AG04449 (cell line): Measurements from ENCODE around the gene KRTAP5-2.
"Not testable (repeated sequence)": the region's sequence is repeated elsewhere in the genome, so short reads cannot be mapped to it uniquely, and the experiment has no call there.

Experiments
- CTCF ChIA-PET: fragments of 350-600 bp; formaldehyde crosslinking; extraction: SDS; loops from one replicate; lab custom pipeline; 2021; ENCODE audit warnings: antibody characterized with exemption; lab: Yijun Ruan, JAX
- POLR2A ChIA-PET: fragments of 400-600, 350-600 bp; formaldehyde crosslinking; extraction: SDS; loops from one replicate; lab custom pipeline; 2020; ENCODE audit warnings: antibody characterized with exemption, inconsistent platforms; lab: Yijun Ruan, JAX
- DNase-seq: peaks from one replicate; pipeline ENCODE4 v3.0.0-alpha.2; 2010; ENCODE audit warnings: low read depth, low spot score
- H3K4me3 ChIP-seq: 2 replicates; pipeline ENCODE4 v1.5.1; 2011; ENCODE audit warnings: low read depth, mild to moderate bottlenecking, control low read depth, low read length
- CTCF ChIP-seq: IDR thresholded peaks from one replicate; pipeline ENCODE4 v1.5.1; 2011; ENCODE audit warnings: mild to moderate bottlenecking, moderate library complexity, low read length, control low read depth, inconsistent platforms; ENCODE audit not compliant: insufficient read depth; ENCODE audit errors: missing control alignments

Gene KRTAP5-2

GRCh38 chr11:1581976-1582375 lies 16.1 kb downstream of the KRTAP5-2 start:
- H3K4me3 ChIP-seq = no peak overlapping the region
- CTCF ChIA-PET = interaction anchor here (1.2 to 5.7 kb wide), 2 partner anchors 13 to 36 kb away, joined by 7 to 37 read pairs; no protein-coding TSS in a partner anchor
- no peak for TF ChIP-seq CTCF
- POLR2A ChIA-PET = no interaction called here
- no peak for DNase-seq

GRCh38 chr11:1576825-1577224 lies 21.3 kb downstream of the KRTAP5-2 start:
- DNase-seq = no peak
- ChIA-PET CTCF (interaction anchor here (0.9 to 7.2 kb wide), 7 partner anchors 9 to 374 kb away, joined by 3 to 266 read pairs (median 4); no protein-coding TSS in a partner anchor), POLR2A (no interaction called here)
- TF ChIP-seq CTCF = no peak
- no peak overlapping the region for H3K4me3 ChIP-seq

GRCh38 chr11:1575756-1576155 lies 22.3 kb downstream of the KRTAP5-2 start:
- POLR2A ChIA-PET, DNase-seq, H3K4me3 ChIP-seq: not testable (repeated sequence)
- CTCF ChIA-PET = interaction anchor here (1.2 to 7.2 kb wide), 8 partner anchors 11 to 372 kb away, joined by 3 to 266 read pairs (median 26); no protein-coding TSS in a partner anchor

GRCh38 chr11:1574933-1575242 lies 23.2 kb downstream of the KRTAP5-2 start:
- POLR2A ChIA-PET = interaction anchor here (0.8 to 0.9 kb wide), 2 partner anchors 28 to 265 kb away, joined by 3 read pairs; partner anchors contain the start of gene TOLLIP
- CTCF ChIA-PET = interaction anchor here (0.6 to 7.2 kb wide), 37 partner anchors 8 to 728 kb away, joined by 3 to 266 read pairs (median 5); partner anchors contain the start of genes KRTAP5-3 and KRTAP5-5
- no peak for TF ChIP-seq CTCF
- DNase-seq = no peak
- no peak overlapping the region for H3K4me3 ChIP-seq

GRCh38 chr11:1574238-1574932 lies 23.7 kb downstream of the KRTAP5-2 start:
- CTCF ChIA-PET = interaction anchor here (0.6 to 7.2 kb wide), 41 partner anchors 9 to 727 kb away, joined by 3 to 266 read pairs (median 4); partner anchors contain the start of genes KRTAP5-3 and KRTAP5-5
- peak; percentile 79 for TF ChIP-seq CTCF
- POLR2A ChIA-PET = interaction anchor here (0.6 to 0.9 kb wide), 3 partner anchors 28 to 503 kb away, joined by 3 read pairs; partner anchors contain the start of gene TOLLIP
- H3K4me3 ChIP-seq = no peak overlapping the region
- DNase-seq = no peak

GRCh38 chr11:1573903-1574237 lies 24.2 kb downstream of the KRTAP5-2 start:
- H3K4me3 ChIP-seq = no peak overlapping the region
- POLR2A ChIA-PET = interaction anchor here (0.6 to 1.1 kb wide), 5 partner anchors 9 to 503 kb away, joined by 3 read pairs; no protein-coding TSS in a partner anchor

More at GRCh38 chr11:1573903-1574237, 24.2 kb downstream of the KRTAP5-2 start:
- CTCF ChIA-PET = interaction anchor here (1.0 to 7.2 kb wide), 18 partner anchors 10 to 531 kb away, joined by 3 to 266 read pairs (median 7); partner anchors contain the start of gene KRTAP5-3
- TF ChIP-seq CTCF = no peak
- no peak for DNase-seq
